ENCODE data around the gene GPR17.

Gene GPR17

GRCh38 chr2:127645395-127646291 lies at the start of gene GPR17:
Gene GPR17 (plus strand): TSS chr2:127646153. CDS start chr2:127650736, 4,583 bp downstream.
- H3K4me3 Mint-ChIP-seq = no peak within 1 kb of the TSS
- H3K27me3 Mint-ChIP-seq = no peaks in the 10 kb centered on the region
- no peak within 1 kb of the TSS for H3K27ac Mint-ChIP-seq
- H3K9me3 Mint-ChIP-seq (ENCODE audit: low read depth) = no peaks in the 10 kb centered on the region
- H3K4me1 Mint-ChIP-seq (ENCODE audit: low read depth) = peaks cover 31% of the 10 kb centered on the region
- H3K36me3 Mint-ChIP-seq = no peaks in the 10 kb centered on the region

GRCh38 chr2:127596311-127597045 lies 49.5 kb upstream of the GPR17 start:
- Mint-ChIP-seq H3K4me1 (ENCODE audit: low read depth) (no peaks in the 10 kb centered on the region), H3K36me3 (no peaks in the 10 kb centered on the region), H3K27ac (no peak overlapping the region), H3K4me3 (no peak overlapping the region), H3K27me3 (no peaks in the 10 kb centered on the region), H3K9me3 (ENCODE audit: low read depth) (no peaks in the 10 kb centered on the region)

- H3K4me1 Mint-ChIP-seq (ENCODE audit: low read depth) = no peaks in the 10 kb centered on the region
- H3K9me3 Mint-ChIP-seq (ENCODE audit: low read depth) = no peaks in the 10 kb centered on the region
- no peak overlapping the region for H3K4me3 Mint-ChIP-seq
- no peak overlapping the region for H3K27ac Mint-ChIP-seq
- H3K36me3 Mint-ChIP-seq = peaks cover 2% of the 10 kb centered on the region
- no peaks in the 10 kb centered on the region for H3K27me3 Mint-ChIP-seq
These were observed 48.6 kb upstream of the GPR17 start for GRCh38 chr2:127597046-127597983.

GRCh38 chr2:127597984-127598380 lies 48.0 kb upstream of the GPR17 start:
- H3K36me3 Mint-ChIP-seq = peaks cover 2% of the 10 kb centered on the region
- no peak overlapping the region for H3K4me3 Mint-ChIP-seq
- H3K4me1 Mint-ChIP-seq (ENCODE audit: low read depth) = no peaks in the 10 kb centered on the region
- H3K27ac Mint-ChIP-seq = no peak overlapping the region
- no peaks in the 10 kb centered on the region for H3K27me3 Mint-ChIP-seq
- no peaks in the 10 kb centered on the region for H3K9me3 Mint-ChIP-seq (ENCODE audit: low read depth)

GRCh38 chr2:127598711-127599110 lies 47.2 kb upstream of the GPR17 start:
- no peaks in the 10 kb centered on the region for H3K4me1 Mint-ChIP-seq (ENCODE audit: low read depth)
- no peaks in the 10 kb centered on the region for H3K27me3 Mint-ChIP-seq
- H3K36me3 Mint-ChIP-seq = peaks cover 2% of the 10 kb centered on the region
- H3K4me3 Mint-ChIP-seq = no peak overlapping the region
- no peak overlapping the region for H3K27ac Mint-ChIP-seq
- H3K9me3 Mint-ChIP-seq (ENCODE audit: low read depth) = no peaks in the 10 kb centered on the region

GRCh38 chr2:127599211-127599610 lies 46.7 kb upstream of the GPR17 start:
- Mint-ChIP-seq H3K27me3 (no peaks in the 10 kb centered on the region), H3K4me1 (ENCODE audit: low read depth) (no peaks in the 10 kb centered on the region), H3K36me3 (peaks cover 2% of the 10 kb centered on the region), H3K9me3 (ENCODE audit: low read depth) (no peaks in the 10 kb centered on the region), H3K4me3 (no peak overlapping the region), H3K27ac (no peak overlapping the region)

- Mint-ChIP-seq H3K4me1 (ENCODE audit: low read depth) (peaks cover 7% of the 10 kb centered on the region), H3K27ac (no peak overlapping the region), H3K27me3 (no peaks in the 10 kb centered on the region), H3K9me3 (ENCODE audit: low read depth) (no peaks in the 10 kb centered on the region), H3K36me3 (peaks cover 2% of the 10 kb centered on the region), H3K4me3 (no peak overlapping the region)
These were observed 41.0 kb upstream of the GPR17 start for GRCh38 chr2:127604986-127605385.

GRCh38 chr2:127605691-127606263 lies 40.2 kb upstream of the GPR17 start:
- peaks cover 11% of the 10 kb centered on the region for H3K4me1 Mint-ChIP-seq (ENCODE audit: low read depth)

GRCh38 chr2:127606625-127607398 lies 39.1 kb upstream of the GPR17 start:
- Mint-ChIP-seq H3K27me3 (no peaks in the 10 kb centered on the region), H3K4me1 (ENCODE audit: low read depth) (peaks cover 11% of the 10 kb centered on the region), H3K36me3 (peaks cover 2% of the 10 kb centered on the region), H3K27ac (no peak overlapping the region), H3K9me3 (ENCODE audit: low read depth) (no peaks in the 10 kb centered on the region), H3K4me3 (no peak overlapping the region)

More at GRCh38 chr2:127605691-127606263, 40.2 kb upstream of the GPR17 start:
- Mint-ChIP-seq H3K9me3 (ENCODE audit: low read depth) (no peaks in the 10 kb centered on the region), H3K27ac (no peak overlapping the region), H3K27me3 (no peaks in the 10 kb centered on the region), H3K4me3 (no peak overlapping the region), H3K36me3 (peaks cover 2% of the 10 kb centered on the region)

GRCh38 chr2:127607399-127607908 lies 38.5 kb upstream of the GPR17 start:
- Mint-ChIP-seq H3K27me3 (no peaks in the 10 kb centered on the region), H3K27ac (no peak overlapping the region), H3K9me3 (ENCODE audit: low read depth) (no peaks in the 10 kb centered on the region), H3K4me1 (ENCODE audit: low read depth) (peaks cover 11% of the 10 kb centered on the region), H3K4me3 (no peak overlapping the region), H3K36me3 (no peaks in the 10 kb centered on the region)

GRCh38 chr2:127608061-127609030 lies 37.6 kb upstream of the GPR17 start:
- Mint-ChIP-seq H3K36me3 (peaks cover 4% of the 10 kb centered on the region), H3K27me3 (no peaks in the 10 kb centered on the region), H3K27ac (no peak overlapping the region), H3K9me3 (ENCODE audit: low read depth) (peaks cover 4% of the 10 kb centered on the region), H3K4me3 (no peak overlapping the region), H3K4me1 (ENCODE audit: low read depth) (peaks cover 11% of the 10 kb centered on the region)

GRCh38 chr2:127609031-127609751 lies 36.8 kb upstream of the GPR17 start:
- Mint-ChIP-seq H3K27me3 (no peaks in the 10 kb centered on the region), H3K9me3 (ENCODE audit: low read depth) (peaks cover 6% of the 10 kb centered on the region), H3K36me3 (peaks cover 9% of the 10 kb centered on the region), H3K27ac (no peak overlapping the region), H3K4me3 (no peak overlapping the region), H3K4me1 (ENCODE audit: low read depth) (peaks cover 11% of the 10 kb centered on the region)

All from activated naive CD8-positive, alpha-beta T cell (primary cell).